ENCODE measurements around the gene GABBR2. TPM values are rescaled to one million over a fixed set of nuclear protein-coding genes. Genes with fewer than 3 reads are reported as not detected.

Gene GABBR2
- total RNA-seq, 1 experiment from 2014 or later: not detected

DNA sequence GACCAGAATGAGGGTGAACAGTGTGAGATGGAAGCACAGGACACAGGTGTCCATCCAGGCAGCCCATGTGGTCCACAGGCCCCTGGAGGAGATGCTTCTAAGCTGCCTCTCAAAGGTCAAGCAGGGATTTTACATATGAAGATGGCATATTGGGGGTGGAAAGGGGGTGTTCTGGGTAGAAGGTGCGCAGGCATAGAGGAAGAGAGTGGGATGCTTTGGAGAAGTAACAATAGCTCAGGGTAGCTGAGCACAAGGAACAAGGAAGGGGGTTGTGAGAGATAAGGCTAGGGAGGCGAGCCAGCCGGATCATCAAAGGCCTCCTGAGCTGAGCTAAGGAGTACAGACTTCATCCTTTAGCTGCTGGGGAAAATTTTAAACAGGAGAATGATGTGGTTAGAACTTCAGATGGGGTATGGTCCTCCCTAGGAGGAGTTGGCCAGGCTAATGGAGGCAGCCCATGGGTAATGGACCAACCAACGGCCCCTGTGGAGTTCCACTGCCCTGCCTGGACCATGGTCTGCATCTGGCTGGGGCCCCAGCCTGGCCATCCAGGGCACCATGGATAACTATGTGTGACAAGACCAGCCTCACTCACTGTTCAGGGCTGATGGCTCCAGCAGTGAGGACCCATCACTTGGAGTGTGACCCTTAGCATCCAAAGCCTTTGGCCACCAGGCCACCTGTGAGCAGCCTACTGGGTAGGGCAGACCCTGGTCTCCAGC lies 366.5 kb downstream of the GABBR2 start:
- Histone ChIP-seq H3K4me3 (ENCODE audit: low read depth, low read length, poor library complexity, severe bottlenecking) (no peak overlapping the region), H3K36me3 (ENCODE audit: insufficient read depth, low read length, poor library complexity, severe bottlenecking) (no peaks in the 10 kb centered on the region), H3K27me3 (replicated peaks; ENCODE audit: insufficient read depth, low read depth, low read length, poor library complexity) (peaks cover 44% of the 10 kb centered on the region), H3K4me1 (ENCODE audit: insufficient read depth, low read length, poor library complexity, severe bottlenecking) (no peaks in the 10 kb centered on the region), H3K27ac (ENCODE audit: low read depth, low read length, poor library complexity, severe bottlenecking) (no peak overlapping the region), H3K9me3 (ENCODE audit: low read depth, low read length, poor library complexity, severe bottlenecking) (no peaks in the 10 kb centered on the region)
- ChIA-PET POLR2A (ENCODE audit: low non-redundant PET) (no interaction called here), CTCF (no interaction called here)
- no peak for DNase-seq (ENCODE audit: low spot score)
- intact Hi-C loops (cut with micrococcal nuclease; ENCODE audit: unreplicated experiment): no loop called here
- TF ChIP-seq EZH2 (IDR thresholded peaks at IDR 0.05; ENCODE audit: borderline replicate concordance, low read depth, low read length, poor library complexity, severe bottlenecking): no peak
- TF ChIP-seq, protein P1, sequence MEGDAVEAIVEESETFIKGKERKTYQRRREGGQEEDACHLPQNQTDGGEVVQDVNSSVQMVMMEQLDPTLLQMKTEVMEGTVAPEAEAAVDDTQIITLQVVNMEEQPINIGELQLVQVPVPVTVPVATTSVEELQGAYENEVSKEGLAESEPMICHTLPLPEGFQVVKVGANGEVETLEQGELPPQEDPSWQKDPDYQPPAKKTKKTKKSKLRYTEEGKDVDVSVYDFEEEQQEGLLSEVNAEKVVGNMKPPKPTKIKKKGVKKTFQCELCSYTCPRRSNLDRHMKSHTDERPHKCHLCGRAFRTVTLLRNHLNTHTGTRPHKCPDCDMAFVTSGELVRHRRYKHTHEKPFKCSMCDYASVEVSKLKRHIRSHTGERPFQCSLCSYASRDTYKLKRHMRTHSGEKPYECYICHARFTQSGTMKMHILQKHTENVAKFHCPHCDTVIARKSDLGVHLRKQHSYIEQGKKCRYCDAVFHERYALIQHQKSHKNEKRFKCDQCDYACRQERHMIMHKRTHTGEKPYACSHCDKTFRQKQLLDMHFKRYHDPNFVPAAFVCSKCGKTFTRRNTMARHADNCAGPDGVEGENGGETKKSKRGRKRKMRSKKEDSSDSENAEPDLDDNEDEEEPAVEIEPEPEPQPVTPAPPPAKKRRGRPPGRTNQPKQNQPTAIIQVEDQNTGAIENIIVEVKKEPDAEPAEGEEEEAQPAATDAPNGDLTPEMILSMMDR (conservative IDR thresholded peaks at IDR 0.05; ENCODE audit: low read depth, low read length): no peak
- no TSS peak for BruUV-seq (replicated peaks)

DNA sequence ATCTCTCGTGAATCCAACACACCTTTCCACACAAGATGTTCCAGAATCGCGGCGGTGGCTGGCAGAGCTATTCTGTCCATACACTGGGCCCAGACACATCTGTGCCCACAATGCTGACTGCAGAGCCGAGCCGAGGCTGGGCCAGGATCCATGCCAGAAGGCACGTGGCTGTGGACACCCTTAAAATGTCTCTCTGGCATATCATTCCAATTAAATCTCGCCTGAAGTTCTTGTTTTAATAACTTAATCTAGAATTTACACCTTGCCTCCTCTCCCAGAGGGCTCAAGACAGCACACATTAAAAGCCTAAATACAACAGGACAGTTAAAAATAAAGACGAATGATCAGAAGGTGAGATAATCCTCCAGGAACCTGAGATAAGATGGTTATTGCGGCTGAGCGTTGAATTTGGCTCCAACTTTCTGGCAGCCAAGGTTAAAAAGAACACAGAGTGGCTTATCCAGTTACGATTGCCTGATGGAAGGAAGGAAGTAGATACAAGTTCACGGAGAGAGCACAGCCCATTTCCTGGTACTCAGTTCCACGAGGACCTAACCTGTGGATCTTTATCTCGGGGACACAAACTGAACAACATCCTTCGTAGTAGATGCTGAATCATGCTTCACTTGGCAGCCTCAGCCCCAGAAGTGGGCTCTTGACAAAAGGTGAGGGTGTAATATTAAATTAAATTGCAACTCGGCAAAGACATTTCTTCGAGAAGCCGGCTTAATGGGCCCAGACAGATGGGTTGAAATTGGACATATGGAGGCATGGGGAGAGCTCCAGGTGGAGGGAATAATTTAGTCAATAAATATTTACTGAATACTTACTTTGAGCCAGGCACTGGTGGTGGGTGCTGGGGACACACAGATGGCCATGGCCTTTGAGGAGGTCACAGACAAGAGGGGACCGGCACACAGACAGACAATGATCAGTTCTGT lies 367.3 kb downstream of the GABBR2 start:
- no peaks in the 10 kb centered on the region for H3K36me3 ChIP-seq (ENCODE audit: insufficient read depth, low read length, poor library complexity, severe bottlenecking)
- H3K27me3 ChIP-seq (replicated peaks; ENCODE audit: insufficient read depth, low read depth, low read length, poor library complexity): peaks cover 36% of the 10 kb centered on the region
- H3K4me1 ChIP-seq (ENCODE audit: insufficient read depth, low read length, poor library complexity, severe bottlenecking): no peaks in the 10 kb centered on the region
- POLR2A ChIA-PET (ENCODE audit: low non-redundant PET): no interaction called here
- H3K27ac ChIP-seq (ENCODE audit: low read depth, low read length, poor library complexity, severe bottlenecking): no peak overlapping the region
- no peaks in the 10 kb centered on the region for H3K9me3 ChIP-seq (ENCODE audit: low read depth, low read length, poor library complexity, severe bottlenecking)
- no TSS peak for BruUV-seq (replicated peaks)
- no peak for DNase-seq (ENCODE audit: low spot score)
- intact Hi-C loops (cut with micrococcal nuclease; ENCODE audit: unreplicated experiment): no loop called here
- TF ChIP-seq EZH2 (IDR thresholded peaks at IDR 0.05; ENCODE audit: borderline replicate concordance, low read depth, low read length, poor library complexity, severe bottlenecking): no peak
- TF ChIP-seq, protein P1 (conservative IDR thresholded peaks at IDR 0.05; ENCODE audit: low read depth, low read length): no peak
- no peak overlapping the region for H3K4me3 ChIP-seq (ENCODE audit: low read depth, low read length, poor library complexity, severe bottlenecking)
- CTCF ChIA-PET: no interaction called here

- Histone ChIP-seq H3K27ac (ENCODE audit: low read depth, low read length, poor library complexity, severe bottlenecking) (no peak overlapping the region), H3K4me1 (ENCODE audit: insufficient read depth, low read length, poor library complexity, severe bottlenecking) (no peaks in the 10 kb centered on the region), H3K36me3 (ENCODE audit: insufficient read depth, low read length, poor library complexity, severe bottlenecking) (no peaks in the 10 kb centered on the region), H3K4me3 (ENCODE audit: low read depth, low read length, poor library complexity, severe bottlenecking) (no peak overlapping the region), H3K27me3 (replicated peaks; ENCODE audit: insufficient read depth, low read depth, low read length, poor library complexity) (peaks cover 24% of the 10 kb centered on the region), H3K9me3 (ENCODE audit: low read depth, low read length, poor library complexity, severe bottlenecking) (no peaks in the 10 kb centered on the region)
- intact Hi-C loops (cut with micrococcal nuclease; ENCODE audit: unreplicated experiment): no loop called here
- no peak for DNase-seq (ENCODE audit: low spot score)
- ChIA-PET POLR2A (ENCODE audit: low non-redundant PET) (no interaction called here), CTCF (interaction anchor here (0.7 kb wide), 1 partner anchor 514 kb away, joined by 4 read pairs; no protein-coding TSS in a partner anchor)
- TF ChIP-seq, protein P1 (conservative IDR thresholded peaks at IDR 0.05; ENCODE audit: low read depth, low read length): no peak
- no peak for TF ChIP-seq EZH2 (IDR thresholded peaks at IDR 0.05; ENCODE audit: borderline replicate concordance, low read depth, low read length, poor library complexity, severe bottlenecking)
- BruUV-seq (replicated peaks): no TSS peak
Measured at GRCh38 chr9:98339987-98340800, 368.5 kb downstream of the GABBR2 start.

Data from A673 (cell line).